ENCODE data around the gene CPNE5. TPM values are rescaled to one million over a fixed set of nuclear protein-coding genes. Genes with fewer than 3 reads are reported as not detected.

The CPNE5 gene
- total RNA-seq, 1 donor from 2014 or later = 0.58 TPM

DNA sequence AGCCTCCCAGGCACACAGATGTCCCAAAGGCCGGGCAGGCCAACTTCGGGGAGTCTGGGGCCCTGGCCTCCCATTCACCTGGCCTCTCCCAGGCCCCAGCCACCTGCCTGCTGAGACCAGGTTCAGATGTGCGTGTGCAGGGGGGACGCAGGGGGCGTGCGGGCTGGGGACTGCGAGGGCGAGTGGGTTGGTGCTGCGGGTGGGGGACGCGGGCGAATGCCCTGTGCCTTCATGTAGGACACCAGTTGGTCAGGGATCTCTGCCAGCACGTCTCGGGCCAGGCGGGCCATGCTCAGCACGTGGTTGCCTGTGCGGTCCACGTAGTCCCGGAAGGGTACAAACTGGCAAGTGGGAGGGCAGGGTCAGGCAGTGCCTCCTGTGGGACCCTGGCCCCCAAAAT, 97.1 kb downstream of the CPNE5 start:
- TF ChIP-seq, protein P1, sequence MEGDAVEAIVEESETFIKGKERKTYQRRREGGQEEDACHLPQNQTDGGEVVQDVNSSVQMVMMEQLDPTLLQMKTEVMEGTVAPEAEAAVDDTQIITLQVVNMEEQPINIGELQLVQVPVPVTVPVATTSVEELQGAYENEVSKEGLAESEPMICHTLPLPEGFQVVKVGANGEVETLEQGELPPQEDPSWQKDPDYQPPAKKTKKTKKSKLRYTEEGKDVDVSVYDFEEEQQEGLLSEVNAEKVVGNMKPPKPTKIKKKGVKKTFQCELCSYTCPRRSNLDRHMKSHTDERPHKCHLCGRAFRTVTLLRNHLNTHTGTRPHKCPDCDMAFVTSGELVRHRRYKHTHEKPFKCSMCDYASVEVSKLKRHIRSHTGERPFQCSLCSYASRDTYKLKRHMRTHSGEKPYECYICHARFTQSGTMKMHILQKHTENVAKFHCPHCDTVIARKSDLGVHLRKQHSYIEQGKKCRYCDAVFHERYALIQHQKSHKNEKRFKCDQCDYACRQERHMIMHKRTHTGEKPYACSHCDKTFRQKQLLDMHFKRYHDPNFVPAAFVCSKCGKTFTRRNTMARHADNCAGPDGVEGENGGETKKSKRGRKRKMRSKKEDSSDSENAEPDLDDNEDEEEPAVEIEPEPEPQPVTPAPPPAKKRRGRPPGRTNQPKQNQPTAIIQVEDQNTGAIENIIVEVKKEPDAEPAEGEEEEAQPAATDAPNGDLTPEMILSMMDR (conservative IDR thresholded peaks at IDR 0.05; ENCODE audit: low read depth, low read length) = no peak
- no peak for DNase-seq (ENCODE audit: low read depth)
- no peak overlapping the region for H3K4me3 ChIP-seq (ENCODE audit: low read depth, low read length)

DNA sequence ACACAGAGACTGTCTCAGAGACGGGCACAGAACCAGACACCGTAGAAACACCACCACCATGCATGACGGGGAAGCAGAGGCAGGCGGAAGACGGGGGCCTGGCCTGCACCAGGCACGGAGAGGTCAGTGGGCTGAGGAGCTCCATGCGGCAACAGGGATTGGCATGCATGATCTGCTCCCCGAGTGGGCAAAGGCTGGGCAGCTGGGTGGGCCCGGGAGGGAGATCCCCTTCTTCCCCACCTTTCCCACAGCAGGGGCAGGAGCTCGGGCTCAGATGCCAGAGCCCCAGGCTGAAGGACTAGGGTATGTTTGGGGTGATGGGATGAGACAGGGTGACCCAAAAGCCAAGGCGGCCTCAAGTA, 98.4 kb downstream of the CPNE5 start:
- H3K4me3 ChIP-seq (ENCODE audit: low read depth, low read length) = no peak overlapping the region
- DNase-seq (ENCODE audit: low read depth) = no peak
- TF ChIP-seq, protein P1 (conservative IDR thresholded peaks at IDR 0.05; ENCODE audit: low read depth, low read length) = no peak

DNA sequence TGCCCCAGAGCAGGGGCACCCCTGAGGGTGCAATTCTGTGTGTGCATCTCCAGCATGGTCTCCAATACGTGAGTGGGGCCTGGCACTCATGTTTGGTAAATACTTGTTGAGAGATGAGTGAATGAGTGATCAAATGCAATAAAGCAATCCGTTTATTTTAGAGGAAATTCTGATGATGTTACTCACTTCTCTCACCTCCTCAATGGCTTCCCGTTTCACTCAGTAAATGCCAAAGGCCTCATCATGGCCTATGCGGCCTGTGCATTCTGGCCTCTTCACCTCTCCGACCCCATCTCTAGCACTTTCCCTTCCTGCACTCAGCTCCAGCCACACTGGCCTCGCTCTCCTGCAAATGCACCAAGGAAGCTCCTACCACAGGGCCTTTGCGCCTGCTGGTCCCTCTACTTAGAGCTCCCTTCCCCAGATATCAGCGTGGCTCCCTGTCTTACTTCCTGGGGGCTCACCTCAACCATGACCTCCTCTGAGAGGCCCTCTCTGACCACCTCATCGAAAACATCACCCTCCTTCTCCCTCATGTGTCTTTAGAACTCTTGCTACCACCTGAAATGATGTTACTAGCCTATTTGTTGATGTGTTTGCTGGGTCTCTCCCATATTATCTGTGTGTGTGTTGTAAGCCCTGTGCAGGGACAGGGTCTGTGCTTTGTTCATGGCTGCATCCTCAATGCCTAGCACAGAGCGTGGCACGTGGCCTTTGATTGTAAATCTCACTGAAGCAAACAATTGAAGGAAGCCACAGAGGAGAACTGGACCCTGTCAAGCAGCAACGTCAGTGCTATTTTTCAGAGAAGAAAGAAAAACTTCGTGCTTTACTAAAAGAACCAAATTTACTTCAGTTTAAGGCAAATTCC, 99.1 kb downstream of the CPNE5 start:
- TF ChIP-seq, protein P1 (conservative IDR thresholded peaks at IDR 0.05; ENCODE audit: low read depth, low read length) = no peak
- no peak overlapping the region for H3K4me3 ChIP-seq (ENCODE audit: low read depth, low read length)
- DNase-seq (ENCODE audit: low read depth) = no peak

DNA sequence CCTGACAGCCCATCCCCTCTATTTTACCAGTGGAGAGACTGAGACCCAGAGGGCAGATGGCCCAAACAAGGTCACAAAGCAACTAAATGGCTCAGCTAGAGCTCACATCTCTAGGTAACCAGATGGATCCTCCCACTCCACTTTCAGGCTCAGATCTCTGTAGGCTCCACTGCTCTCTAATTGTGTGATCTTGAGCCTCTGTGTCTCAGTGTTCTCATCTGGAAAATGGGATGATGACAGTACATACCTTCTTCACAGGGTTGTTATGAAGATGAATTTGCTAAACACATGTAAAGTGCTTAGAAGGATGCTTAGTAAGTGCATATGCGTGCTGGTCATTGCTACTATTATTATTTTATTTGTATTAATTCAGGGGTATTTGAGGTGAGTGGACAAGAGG, 101.1 kb downstream of the CPNE5 start:
- DNase-seq (ENCODE audit: low read depth) = no peak
- TF ChIP-seq, protein P1 (conservative IDR thresholded peaks at IDR 0.05; ENCODE audit: low read depth, low read length) = no peak

DNA sequence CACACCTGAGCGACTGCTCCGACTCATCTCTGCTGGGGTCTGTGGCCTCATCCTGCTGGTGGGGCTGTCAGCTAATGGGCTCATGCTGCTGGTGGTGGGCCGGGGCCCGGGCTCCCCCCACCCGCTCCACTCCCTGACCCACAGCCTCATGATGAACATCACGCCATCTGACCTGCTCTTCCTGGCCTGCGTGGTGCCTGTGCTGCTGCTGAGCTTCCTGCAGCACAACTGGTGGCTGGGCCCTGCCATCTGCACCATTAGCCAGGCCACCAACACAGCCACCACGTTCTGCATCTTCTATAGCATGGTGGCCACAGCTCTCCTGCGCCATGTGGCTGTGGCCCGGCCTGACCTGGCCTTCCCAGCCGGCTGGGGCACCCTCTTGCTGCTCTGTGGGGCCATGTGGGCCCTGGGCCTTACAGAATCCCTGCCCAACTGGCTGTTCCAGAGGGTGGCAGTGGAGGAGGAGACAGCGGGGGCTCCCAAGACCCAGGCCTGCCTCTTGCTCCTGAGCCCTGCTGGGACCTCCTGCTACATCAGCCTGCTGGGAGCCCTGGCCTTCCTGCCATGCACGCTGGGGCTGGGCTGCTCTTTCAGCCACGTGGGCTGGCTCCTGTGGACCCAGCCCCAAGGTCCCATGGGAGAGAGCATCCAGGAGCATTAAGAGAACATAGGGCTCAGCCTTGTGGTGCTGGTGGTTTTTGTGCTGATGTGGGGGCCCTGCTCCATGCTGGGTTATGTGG, 102.0 kb downstream of the CPNE5 start:
- TF ChIP-seq, protein P1 (conservative IDR thresholded peaks at IDR 0.05; ENCODE audit: low read depth, low read length) = no peak
- H3K4me3 ChIP-seq (ENCODE audit: low read depth, low read length) = no peak overlapping the region
- DNase-seq (ENCODE audit: low read depth) = no peak

More for the DNA sequence above, 101.1 kb downstream of the CPNE5 start:
- no peak overlapping the region for H3K4me3 ChIP-seq (ENCODE audit: low read depth, low read length)

DNA sequence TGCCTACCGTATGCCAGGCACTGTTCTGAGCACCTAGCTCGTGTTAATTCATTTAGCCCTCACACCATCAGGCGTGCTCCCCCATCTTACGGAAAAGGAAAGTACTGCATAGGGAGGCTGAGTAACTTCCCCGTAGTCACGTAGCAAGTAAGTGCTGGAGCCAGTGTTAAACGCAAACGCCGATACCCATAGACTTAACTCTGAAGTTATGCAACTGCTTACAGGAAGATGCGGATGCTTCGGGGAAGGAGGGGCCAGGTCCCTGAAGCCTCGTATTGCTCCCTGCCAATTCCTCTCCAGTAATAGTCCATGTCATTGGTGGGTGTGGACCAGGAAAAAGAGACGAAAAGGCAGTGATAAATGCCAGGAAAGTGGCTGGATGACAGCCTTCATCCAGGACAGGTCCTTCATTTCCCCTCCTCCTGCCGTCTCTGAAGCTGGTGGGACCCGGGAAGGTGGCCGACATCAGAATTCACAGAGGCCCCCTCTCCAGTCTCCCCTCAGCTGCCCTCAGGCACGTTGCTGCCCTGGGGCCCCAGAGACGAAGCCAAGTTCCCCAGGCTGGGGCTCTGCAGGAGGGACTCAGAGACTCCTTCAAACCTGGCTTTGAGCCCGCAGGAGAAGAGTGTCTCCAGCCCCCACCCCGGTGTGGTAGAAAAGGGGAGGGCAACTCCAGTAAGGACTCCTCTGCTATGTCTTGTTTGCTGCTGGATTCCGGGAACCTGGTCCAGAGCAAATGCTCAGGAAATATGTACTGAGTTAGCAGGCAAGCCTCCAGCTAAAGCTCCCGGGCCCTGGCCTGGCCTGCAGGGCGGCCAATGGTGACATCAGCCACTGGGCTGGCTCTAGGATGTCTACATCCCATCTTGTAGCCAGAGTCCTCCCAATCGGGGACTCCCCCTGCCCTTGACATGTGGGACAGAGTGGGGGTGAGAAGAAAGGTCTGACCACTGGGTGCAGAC, 103.9 kb downstream of the CPNE5 start:
- no peak for DNase-seq (ENCODE audit: low read depth)
- H3K4me3 ChIP-seq (ENCODE audit: low read depth, low read length) = no peak overlapping the region
- TF ChIP-seq, protein P1 (conservative IDR thresholded peaks at IDR 0.05; ENCODE audit: low read depth, low read length) = no peak

Measured in epithelial cell of proximal tubule (primary cell).